DMS79 (cell line): ENCODE measurements around the gene PRSS21.
A peak's percentile ranks its signal among the peaks of the same experiment; 100 is the strongest.

Experiments used
- DNase-seq: peaks from one replicate; lab custom pipeline; 2025; lab: John Stamatoyannopoulos, UW

Gene PRSS21

DNA sequence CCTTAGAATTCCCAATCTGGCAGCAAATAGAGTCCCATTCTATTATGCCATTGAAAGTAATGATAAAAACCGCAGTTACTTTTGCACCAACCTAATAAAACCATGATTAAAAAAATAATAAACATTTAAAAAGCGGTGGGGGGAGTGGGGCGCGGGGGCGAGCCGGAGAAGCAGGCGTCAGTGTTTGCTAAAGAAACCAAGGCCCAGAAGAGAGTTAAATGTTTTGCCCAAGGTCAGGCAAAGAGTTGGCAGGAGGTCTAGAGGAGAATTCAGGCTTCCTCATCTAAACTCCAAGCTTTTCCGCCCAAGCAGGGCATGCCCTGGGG is 50.6 kb downstream of the PRSS21 start:
- no peak for DNase-seq

- peak; percentile 56 for DNase-seq
These were observed 51.2 kb downstream of the PRSS21 start for GRCh38 chr16:2867987-2868789.
